ENCODE results near the gene EPGN. TPM values are rescaled to one million over a fixed set of nuclear protein-coding genes. Genes with fewer than 3 reads are reported as not detected.

Gene EPGN
- total RNA-seq, 1 donor from 2014 or later: 2.4 TPM

DNA sequence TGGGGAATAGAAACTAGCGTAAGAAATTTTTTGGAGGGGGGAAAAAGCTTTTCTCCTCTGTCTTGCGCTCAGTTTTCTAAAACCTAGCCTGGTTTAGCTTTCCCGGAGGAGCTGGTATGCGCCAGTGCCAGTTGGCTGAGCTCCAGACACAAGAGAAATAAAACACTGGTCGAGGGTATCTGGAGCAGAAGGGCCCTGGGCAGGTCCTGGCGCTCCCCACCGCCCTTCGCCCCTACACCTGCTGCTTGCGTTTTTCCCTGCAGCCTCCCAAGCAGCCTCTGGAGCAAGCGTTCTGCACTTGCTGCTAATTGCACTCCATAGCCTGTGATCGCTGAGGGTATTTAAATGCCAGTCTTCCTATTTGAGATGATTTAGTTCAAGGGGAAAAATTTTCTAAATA is 57.5 kb downstream of the EPGN start:
- no peak for DNase-seq (ENCODE audit: extremely low spot score, unreplicated experiment)
- H3K4me3 Mint-ChIP-seq: peak overlapping the region; percentile 89
- H3K36me3 Mint-ChIP-seq: no peaks in the 10 kb centered on the region
- no peak overlapping the region for H3K27ac Mint-ChIP-seq
- H3K27me3 Mint-ChIP-seq: peaks cover 53% of the 10 kb centered on the region
- no peaks in the 10 kb centered on the region for H3K9me3 Mint-ChIP-seq
- TF ChIP-seq, protein P1, sequence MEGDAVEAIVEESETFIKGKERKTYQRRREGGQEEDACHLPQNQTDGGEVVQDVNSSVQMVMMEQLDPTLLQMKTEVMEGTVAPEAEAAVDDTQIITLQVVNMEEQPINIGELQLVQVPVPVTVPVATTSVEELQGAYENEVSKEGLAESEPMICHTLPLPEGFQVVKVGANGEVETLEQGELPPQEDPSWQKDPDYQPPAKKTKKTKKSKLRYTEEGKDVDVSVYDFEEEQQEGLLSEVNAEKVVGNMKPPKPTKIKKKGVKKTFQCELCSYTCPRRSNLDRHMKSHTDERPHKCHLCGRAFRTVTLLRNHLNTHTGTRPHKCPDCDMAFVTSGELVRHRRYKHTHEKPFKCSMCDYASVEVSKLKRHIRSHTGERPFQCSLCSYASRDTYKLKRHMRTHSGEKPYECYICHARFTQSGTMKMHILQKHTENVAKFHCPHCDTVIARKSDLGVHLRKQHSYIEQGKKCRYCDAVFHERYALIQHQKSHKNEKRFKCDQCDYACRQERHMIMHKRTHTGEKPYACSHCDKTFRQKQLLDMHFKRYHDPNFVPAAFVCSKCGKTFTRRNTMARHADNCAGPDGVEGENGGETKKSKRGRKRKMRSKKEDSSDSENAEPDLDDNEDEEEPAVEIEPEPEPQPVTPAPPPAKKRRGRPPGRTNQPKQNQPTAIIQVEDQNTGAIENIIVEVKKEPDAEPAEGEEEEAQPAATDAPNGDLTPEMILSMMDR (conservative IDR thresholded peaks at IDR 0.05): no peak
- no peaks in the 10 kb centered on the region for H3K4me1 Mint-ChIP-seq (ENCODE audit: unreplicated experiment)

Other genes starting within 250 kb of the EPGN start
- 5.4 and 6.6 TPM in 2 replicates for gene CXCL2, start 209.3 kb upstream of the EPGN start, total RNA-seq (ENCODE audit: low replicate concordance)
- gene MTHFD2L, start 150.4 kb upstream of the EPGN start, total RNA-seq (ENCODE audit: low replicate concordance): 11.2 and 14.6 TPM in 2 replicates
- 3.1 and 4.4 TPM in 2 replicates for gene EREG, start 56.7 kb downstream of the EPGN start, total RNA-seq (ENCODE audit: low replicate concordance)
- gene AREG, start 136.7 kb downstream of the EPGN start, total RNA-seq (ENCODE audit: low replicate concordance): 17.1 and 58.0 TPM in 2 replicates

Data from type B pancreatic cell (in vitro differentiated cells).